ENCODE data around the gene KCNN4.

KCNN4 gene

GRCh38 chr19:43754253-43754502 is 26.6 kb downstream of the KCNN4 start:
- H3K27ac Mint-ChIP-seq: peak overlapping the region; percentile 99
- no peaks in the 10 kb centered on the region for H3K9me3 Mint-ChIP-seq
- H3K27me3 Mint-ChIP-seq (ENCODE audit: low read depth): no peaks in the 10 kb centered on the region
- H3K4me3 Mint-ChIP-seq: peak overlapping the region; percentile 96
- H3K4me1 Mint-ChIP-seq (ENCODE audit: low read depth): peaks cover 53% of the 10 kb centered on the region
- H3K36me3 Mint-ChIP-seq (ENCODE audit: low read depth): peaks cover 37% of the 10 kb centered on the region

DNA sequence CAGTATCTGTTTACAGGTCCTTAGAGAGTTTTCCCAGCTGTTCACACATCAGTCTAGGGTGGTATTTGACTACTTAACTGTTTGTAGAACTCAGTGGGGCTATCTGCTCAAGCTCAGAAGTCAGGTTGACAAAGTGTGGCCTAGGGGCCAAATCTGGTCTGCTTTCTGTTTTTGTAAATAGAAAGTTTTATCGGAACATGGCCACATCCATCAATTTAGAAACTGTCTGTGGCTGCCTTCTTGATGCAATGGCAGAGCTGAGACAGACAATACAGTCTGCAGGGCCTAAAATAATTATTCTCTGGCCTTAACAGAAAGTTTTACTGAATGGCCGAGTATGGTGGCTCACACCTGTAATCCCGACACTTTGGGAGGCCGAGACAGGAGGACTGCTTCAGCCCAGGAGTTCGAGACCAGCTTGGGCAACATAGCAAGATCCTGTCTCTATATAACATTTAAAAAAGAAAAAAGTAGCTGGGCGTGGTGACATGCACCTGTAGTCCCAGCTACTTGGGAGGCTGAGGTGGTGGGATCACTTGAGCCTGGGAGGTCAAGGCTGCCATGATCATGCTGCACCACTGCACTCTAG is 28.4 kb downstream of the KCNN4 start:
- no peaks in the 10 kb centered on the region for H3K9me3 Mint-ChIP-seq
- peaks cover 50% of the 10 kb centered on the region for H3K4me1 Mint-ChIP-seq (ENCODE audit: low read depth)
- H3K27me3 Mint-ChIP-seq (ENCODE audit: low read depth): no peaks in the 10 kb centered on the region
- peak overlapping the region; percentile 43 for H3K27ac Mint-ChIP-seq
- peaks cover 47% of the 10 kb centered on the region for H3K36me3 Mint-ChIP-seq (ENCODE audit: low read depth)
- peak overlapping the region; percentile 23 for H3K4me3 Mint-ChIP-seq

- Mint-ChIP-seq H3K9me3 (no peaks in the 10 kb centered on the region), H3K4me1 (ENCODE audit: low read depth) (peaks cover 44% of the 10 kb centered on the region), H3K27ac (no peak overlapping the region), H3K27me3 (ENCODE audit: low read depth) (no peaks in the 10 kb centered on the region), H3K4me3 (peak overlapping the region; percentile 23), H3K36me3 (ENCODE audit: low read depth) (peaks cover 48% of the 10 kb centered on the region)
Measured at GRCh38 chr19:43751466-43752220, 29.1 kb downstream of the KCNN4 start.

GRCh38 chr19:43749898-43750297 is 30.9 kb downstream of the KCNN4 start:
- H3K36me3 Mint-ChIP-seq (ENCODE audit: low read depth): peaks cover 49% of the 10 kb centered on the region
- H3K9me3 Mint-ChIP-seq: no peaks in the 10 kb centered on the region
- peaks cover 37% of the 10 kb centered on the region for H3K4me1 Mint-ChIP-seq (ENCODE audit: low read depth)
- no peak overlapping the region for H3K4me3 Mint-ChIP-seq
- peak overlapping the region; percentile 27 for H3K27ac Mint-ChIP-seq
- no peaks in the 10 kb centered on the region for H3K27me3 Mint-ChIP-seq (ENCODE audit: low read depth)

DNA sequence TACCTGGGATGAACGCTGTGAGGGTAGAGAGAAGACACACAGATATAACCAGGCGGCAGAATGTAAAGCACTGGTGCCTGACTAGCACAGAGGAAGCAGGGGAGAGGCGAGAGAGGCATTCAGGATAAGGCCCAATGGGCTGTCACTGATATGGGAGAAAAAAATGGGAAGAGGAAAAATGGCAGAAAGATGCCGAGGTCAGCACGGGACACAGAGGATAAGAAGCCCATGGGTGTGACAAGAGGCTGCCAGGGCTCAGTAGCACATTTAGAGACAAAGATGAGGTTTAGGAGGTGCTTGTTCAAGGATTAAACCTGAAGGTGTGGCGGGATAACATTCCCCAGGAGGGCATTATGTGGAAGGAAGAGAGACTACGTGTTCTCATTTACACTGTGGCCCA is 31.6 kb downstream of the KCNN4 start:
- H3K27me3 Mint-ChIP-seq (ENCODE audit: low read depth): no peaks in the 10 kb centered on the region
- no peak overlapping the region for H3K4me3 Mint-ChIP-seq
- peaks cover 55% of the 10 kb centered on the region for H3K36me3 Mint-ChIP-seq (ENCODE audit: low read depth)
- H3K27ac Mint-ChIP-seq: peak overlapping the region; percentile 42
- H3K4me1 Mint-ChIP-seq (ENCODE audit: low read depth): peaks cover 40% of the 10 kb centered on the region
- no peaks in the 10 kb centered on the region for H3K9me3 Mint-ChIP-seq

DNA sequence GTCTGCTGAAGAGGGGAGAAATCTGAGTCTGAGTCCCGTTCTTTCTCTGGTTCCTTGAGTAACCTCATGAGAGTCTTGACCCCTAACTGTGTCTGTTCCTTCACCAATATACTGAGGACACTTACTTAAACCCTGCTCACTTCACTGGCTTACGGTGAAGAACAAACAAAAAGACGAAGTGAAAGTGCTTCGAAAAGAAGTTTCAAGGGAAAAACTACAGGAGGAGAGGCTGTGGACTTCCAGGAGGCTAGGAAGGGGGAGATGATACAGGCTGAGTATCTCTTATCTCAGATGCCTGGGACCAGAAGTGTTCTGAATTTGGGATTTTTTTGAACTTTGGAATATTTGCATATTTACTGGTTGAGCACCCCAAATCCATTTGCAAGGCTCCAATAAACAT is 32.1 kb downstream of the KCNN4 start:
- Mint-ChIP-seq H3K4me1 (ENCODE audit: low read depth) (peaks cover 40% of the 10 kb centered on the region), H3K36me3 (ENCODE audit: low read depth) (peaks cover 59% of the 10 kb centered on the region), H3K27me3 (ENCODE audit: low read depth) (no peaks in the 10 kb centered on the region)

DNA sequence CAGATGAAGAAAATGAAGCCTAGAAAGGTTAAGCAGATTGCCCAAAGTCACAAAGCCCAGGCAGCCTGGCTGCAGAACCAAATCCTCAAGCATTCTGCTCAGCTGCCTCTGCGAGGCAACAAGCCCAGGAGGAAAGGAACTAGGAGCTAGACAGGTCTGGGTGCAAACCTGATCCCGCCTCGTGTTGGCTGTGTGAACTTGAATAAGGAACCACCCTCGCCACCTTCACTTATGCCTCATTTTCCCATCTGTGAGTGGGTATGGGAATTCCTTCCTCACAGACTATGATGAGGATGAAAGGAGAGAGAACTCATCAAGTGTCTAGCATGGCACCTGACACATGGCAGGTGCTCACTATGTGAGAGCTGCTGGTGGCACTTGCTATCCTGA is 32.6 kb downstream of the KCNN4 start:
- Mint-ChIP-seq H3K4me1 (ENCODE audit: low read depth) (peaks cover 37% of the 10 kb centered on the region), H3K4me3 (no peak overlapping the region), H3K9me3 (no peaks in the 10 kb centered on the region), H3K36me3 (ENCODE audit: low read depth) (peaks cover 61% of the 10 kb centered on the region), H3K27ac (peak overlapping the region; percentile 74), H3K27me3 (ENCODE audit: low read depth) (no peaks in the 10 kb centered on the region)

More for the DNA sequence above, 32.1 kb downstream of the KCNN4 start:
- Mint-ChIP-seq H3K27ac (peak overlapping the region; percentile 42), H3K4me3 (no peak overlapping the region), H3K9me3 (no peaks in the 10 kb centered on the region)

GRCh38 chr19:43747557-43748204 is 33.1 kb downstream of the KCNN4 start:
- H3K27me3 Mint-ChIP-seq (ENCODE audit: low read depth): no peaks in the 10 kb centered on the region
- H3K27ac Mint-ChIP-seq: peak overlapping the region; percentile 74
- peaks cover 62% of the 10 kb centered on the region for H3K36me3 Mint-ChIP-seq (ENCODE audit: low read depth)
- no peak overlapping the region for H3K4me3 Mint-ChIP-seq
- H3K4me1 Mint-ChIP-seq (ENCODE audit: low read depth): peaks cover 33% of the 10 kb centered on the region
- no peaks in the 10 kb centered on the region for H3K9me3 Mint-ChIP-seq

DNA sequence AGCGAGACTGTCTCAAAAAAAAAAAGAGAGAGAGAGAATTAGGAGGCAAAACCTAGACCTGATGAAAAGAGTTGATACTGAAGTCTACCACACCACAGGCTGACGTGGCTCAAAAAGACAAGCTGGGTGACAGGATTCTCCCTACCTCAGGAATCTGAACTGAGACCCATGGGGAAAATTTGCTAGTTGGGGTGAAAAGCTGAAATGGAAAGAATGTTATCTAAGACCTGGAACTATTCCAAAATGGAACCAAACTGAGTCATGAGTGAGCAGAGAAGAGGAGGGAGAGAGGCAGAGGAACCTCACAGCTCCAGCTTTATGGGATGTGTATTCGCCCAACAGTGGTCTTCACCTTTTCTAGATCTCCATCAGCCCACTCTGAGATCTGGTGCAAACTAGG is 37.7 kb downstream of the KCNN4 start:
- Mint-ChIP-seq H3K9me3 (no peaks in the 10 kb centered on the region), H3K4me1 (ENCODE audit: low read depth) (peaks cover 25% of the 10 kb centered on the region), H3K36me3 (ENCODE audit: low read depth) (peaks cover 55% of the 10 kb centered on the region), H3K4me3 (no peak overlapping the region), H3K27ac (no peak overlapping the region), H3K27me3 (ENCODE audit: low read depth) (no peaks in the 10 kb centered on the region)

GRCh38 chr19:43741075-43741825 is 39.5 kb downstream of the KCNN4 start:
- peaks cover 56% of the 10 kb centered on the region for H3K36me3 Mint-ChIP-seq (ENCODE audit: low read depth)

GRCh38 chr19:43739439-43740235 is 41.1 kb downstream of the KCNN4 start:
- Mint-ChIP-seq H3K9me3 (no peaks in the 10 kb centered on the region), H3K27ac (peak overlapping the region; percentile 61), H3K4me1 (ENCODE audit: low read depth) (peaks cover 23% of the 10 kb centered on the region), H3K4me3 (no peak overlapping the region), H3K36me3 (ENCODE audit: low read depth) (peaks cover 53% of the 10 kb centered on the region), H3K27me3 (ENCODE audit: low read depth) (no peaks in the 10 kb centered on the region)

More at GRCh38 chr19:43741075-43741825, 39.5 kb downstream of the KCNN4 start:
- H3K27ac Mint-ChIP-seq: no peak overlapping the region
- H3K4me1 Mint-ChIP-seq (ENCODE audit: low read depth): peaks cover 27% of the 10 kb centered on the region
- no peaks in the 10 kb centered on the region for H3K27me3 Mint-ChIP-seq (ENCODE audit: low read depth)
- H3K4me3 Mint-ChIP-seq: no peak overlapping the region
- H3K9me3 Mint-ChIP-seq: no peaks in the 10 kb centered on the region

DNA sequence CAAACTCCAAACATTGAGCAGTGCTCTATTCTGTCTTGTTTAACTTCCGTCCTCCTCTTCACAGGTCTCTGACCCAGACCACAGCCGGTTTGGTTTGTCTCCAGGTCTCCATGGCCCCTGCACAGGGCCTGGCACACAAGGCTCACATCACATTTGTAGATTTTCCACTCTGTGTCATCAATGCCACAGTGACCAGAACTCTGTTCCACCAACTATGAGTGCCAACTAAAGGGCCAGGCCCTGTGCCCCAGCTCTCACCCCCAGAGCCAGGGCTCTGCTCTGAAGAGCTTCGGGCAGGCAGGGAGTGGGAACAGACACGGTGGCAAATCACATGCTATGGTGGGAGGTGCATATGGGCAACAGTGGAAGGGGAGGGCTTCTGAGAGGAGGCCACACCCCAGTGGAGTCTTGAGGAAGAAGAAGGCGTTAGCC is 42.0 kb downstream of the KCNN4 start:
- no peak overlapping the region for H3K4me3 Mint-ChIP-seq
- H3K27ac Mint-ChIP-seq: peak overlapping the region; percentile 38
- H3K36me3 Mint-ChIP-seq (ENCODE audit: low read depth): peaks cover 46% of the 10 kb centered on the region

DNA sequence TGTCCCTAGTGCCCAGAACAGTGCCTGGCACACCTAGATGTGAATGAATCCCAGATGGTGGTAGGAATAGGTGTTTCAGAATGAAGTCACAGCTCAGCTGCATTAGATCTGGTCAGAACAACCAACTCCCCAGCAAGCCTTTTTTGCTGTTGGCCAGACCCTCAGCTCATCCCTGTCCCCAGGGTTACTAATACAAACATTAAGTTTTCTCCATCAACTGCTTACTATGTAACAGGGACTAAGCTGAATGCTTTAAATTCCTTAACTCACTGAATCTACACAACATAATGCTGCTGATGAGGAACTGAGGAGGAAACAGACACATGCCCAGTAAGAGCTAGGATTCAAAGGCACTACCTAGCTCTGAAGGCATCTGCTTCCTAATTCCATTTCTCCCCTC is 44.8 kb downstream of the KCNN4 start:
- peaks cover 54% of the 10 kb centered on the region for H3K36me3 Mint-ChIP-seq (ENCODE audit: low read depth)
- no peaks in the 10 kb centered on the region for H3K9me3 Mint-ChIP-seq
- no peaks in the 10 kb centered on the region for H3K27me3 Mint-ChIP-seq (ENCODE audit: low read depth)
- peaks cover 19% of the 10 kb centered on the region for H3K4me1 Mint-ChIP-seq (ENCODE audit: low read depth)
- H3K4me3 Mint-ChIP-seq: no peak overlapping the region
- H3K27ac Mint-ChIP-seq: no peak overlapping the region

More for the DNA sequence above, 42.0 kb downstream of the KCNN4 start:
- Mint-ChIP-seq H3K9me3 (no peaks in the 10 kb centered on the region), H3K27me3 (ENCODE audit: low read depth) (no peaks in the 10 kb centered on the region), H3K4me1 (ENCODE audit: low read depth) (peaks cover 22% of the 10 kb centered on the region)

GRCh38 chr19:43735013-43735412 is 45.8 kb downstream of the KCNN4 start:
- Mint-ChIP-seq H3K27me3 (ENCODE audit: low read depth) (no peaks in the 10 kb centered on the region), H3K9me3 (no peaks in the 10 kb centered on the region), H3K4me3 (no peak overlapping the region), H3K27ac (no peak overlapping the region), H3K4me1 (ENCODE audit: low read depth) (peaks cover 14% of the 10 kb centered on the region), H3K36me3 (ENCODE audit: low read depth) (peaks cover 48% of the 10 kb centered on the region)
